Naive B cell (primary cell): ENCODE results near the gene ZKSCAN3. TPM values are rescaled to one million over a fixed set of nuclear protein-coding genes. Genes with fewer than 3 reads are reported as not detected.
"Not testable (repeated sequence)": the region's sequence is repeated elsewhere in the genome, so short reads cannot be mapped to it uniquely, and the experiment has no call there.

ENCODE experiments used
- ATAC-seq, 2 donors: fragments of 150-1000 bp; cut with Tn5 transposase; 2 replicates each; pipeline ENCODE4 v1.10.0; 2021; ENCODE audit warnings: low read depth in 2 of 2, mild to moderate bottlenecking in 2 of 2, moderate library complexity in 2 of 2
- DNase-seq: peaks from one replicate; pipeline ENCODE4 v3.0.0; 2022
- H3K27ac Mint-ChIP-seq, 6 donors: one replicate each; pipeline ENCODE4 v1.8.0; 2020 to 2022; ENCODE audit warnings: mild to moderate bottlenecking in 6 of 6, mixed read lengths in 6 of 6, moderate library complexity in 5 of 6, inconsistent platforms in 2 of 6
- H3K27me3 Mint-ChIP-seq, 3 donors: one replicate each; pipeline ENCODE4 v1.8.0; 2021 to 2022; ENCODE audit warnings: mixed read lengths in 3 of 3, mild to moderate bottlenecking in 1 of 3
- H3K36me3 Mint-ChIP-seq, 2 donors: one replicate each; pipeline ENCODE4 v1.8.0; 2020 to 2022; ENCODE audit warnings: mixed read lengths in 2 of 2, inconsistent platforms in 1 of 2, mild to moderate bottlenecking in 1 of 2
- H3K4me1 Mint-ChIP-seq, 3 donors: one replicate each; pipeline ENCODE4 v1.8.0; 2020 to 2022; ENCODE audit warnings: mixed read lengths in 3 of 3, inconsistent platforms in 1 of 3, mild to moderate bottlenecking in 1 of 3, moderate library complexity in 1 of 3
- H3K4me3 Mint-ChIP-seq, 8 donors: one replicate each; pipeline ENCODE4 v1.8.0; 2020 to 2022; ENCODE audit warnings: mild to moderate bottlenecking in 8 of 8, mixed read lengths in 8 of 8, moderate library complexity in 8 of 8, inconsistent platforms in 2 of 8
- H3K9me3 Mint-ChIP-seq, 7 donors: one replicate each; pipeline ENCODE4 v1.8.0; 2020 to 2022; ENCODE audit warnings: mixed read lengths in 7 of 7, mild to moderate bottlenecking in 5 of 7, inconsistent platforms in 2 of 7, moderate library complexity in 1 of 7
- polyA plus RNA-seq, 6 donors: library from polyadenylated mRNA; unstranded; fragments of 300-500 nt; fragmentation: Illumina TruSeq; gene quantifications; one replicate each; pipeline ENCODE4 v1.2.3, GENCODE V29; 2021; ENCODE audit warnings: low read depth in 6 of 6

ZKSCAN3 gene
- polyA plus RNA-seq, 6 donors from 2014 or later, result 0.80 to 4.8 (median 3.4) TPM

DNA sequence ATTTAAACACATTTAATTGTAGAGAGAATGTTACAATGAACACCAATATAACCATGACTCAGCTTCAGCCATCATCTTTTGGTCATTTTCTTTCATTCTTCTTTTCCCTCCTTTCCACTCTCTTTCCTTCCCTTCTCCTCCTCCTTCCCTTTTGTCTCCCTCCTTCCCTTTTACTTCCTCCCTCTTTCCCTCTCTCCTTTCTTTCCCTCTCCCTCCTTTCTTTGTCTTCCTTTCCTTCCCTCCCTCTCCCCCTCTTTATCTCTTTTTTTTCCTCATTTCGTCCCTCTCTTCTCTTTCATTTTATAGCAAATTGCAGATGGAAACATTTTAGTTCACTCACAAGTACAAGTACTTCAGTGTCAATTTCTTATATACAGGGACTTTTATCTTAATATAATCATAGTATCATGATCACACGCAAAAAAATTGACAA, 1.8 kb downstream of the ZKSCAN3 start:
- no peak for DNase-seq
- no peaks in the 10 kb centered on the region for H3K36me3 Mint-ChIP-seq
- H3K9me3 Mint-ChIP-seq, result no peaks in the 10 kb centered on the region
- peak overlapping the region in 3 of 6 donors; percentile 16 to 91 (median 78) for H3K27ac Mint-ChIP-seq
- ATAC-seq, result no peak
- H3K27me3 Mint-ChIP-seq, result peaks cover 0 to 11% (median 0%) of the 10 kb centered on the region in 3 donors
- H3K4me1 Mint-ChIP-seq, result peaks cover 39 to 56% (median 46%) of the 10 kb centered on the region in 3 donors
- H3K4me3 Mint-ChIP-seq, result peak overlapping the region in 6 of 8 donors; percentile 7 to 99 (median 98)

DNA sequence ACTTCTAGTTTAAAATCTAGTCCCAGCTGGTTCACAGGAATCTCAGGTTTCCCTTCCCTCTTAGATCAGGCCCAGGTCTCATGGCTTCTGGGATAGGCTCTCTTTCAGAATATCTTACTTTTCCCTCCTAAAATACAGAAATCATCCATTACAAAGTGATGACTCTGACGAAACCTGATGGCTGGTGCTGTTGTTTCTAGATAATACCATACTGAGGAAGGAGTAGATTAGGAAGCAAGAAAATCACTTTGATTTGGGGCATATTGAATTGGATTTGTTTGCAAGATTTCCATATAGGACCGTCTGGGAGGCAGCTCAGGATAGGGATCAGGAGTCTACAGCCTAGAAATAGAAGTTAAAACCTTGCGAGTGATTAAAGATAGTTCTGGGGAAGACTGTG, 3.6 kb downstream of the ZKSCAN3 start:
- no peaks in the 10 kb centered on the region for H3K36me3 Mint-ChIP-seq
- DNase-seq (no peak), ATAC-seq (no peak)
- H3K4me3 Mint-ChIP-seq, result peak overlapping the region in 1 of 8 donors; percentile 85
- no peaks in the 10 kb centered on the region for H3K27me3 Mint-ChIP-seq
- peaks cover 39 to 59% (median 48%) of the 10 kb centered on the region in 3 donors for H3K4me1 Mint-ChIP-seq
- no peaks in the 10 kb centered on the region for H3K9me3 Mint-ChIP-seq
- no peak overlapping the region for H3K27ac Mint-ChIP-seq

DNA sequence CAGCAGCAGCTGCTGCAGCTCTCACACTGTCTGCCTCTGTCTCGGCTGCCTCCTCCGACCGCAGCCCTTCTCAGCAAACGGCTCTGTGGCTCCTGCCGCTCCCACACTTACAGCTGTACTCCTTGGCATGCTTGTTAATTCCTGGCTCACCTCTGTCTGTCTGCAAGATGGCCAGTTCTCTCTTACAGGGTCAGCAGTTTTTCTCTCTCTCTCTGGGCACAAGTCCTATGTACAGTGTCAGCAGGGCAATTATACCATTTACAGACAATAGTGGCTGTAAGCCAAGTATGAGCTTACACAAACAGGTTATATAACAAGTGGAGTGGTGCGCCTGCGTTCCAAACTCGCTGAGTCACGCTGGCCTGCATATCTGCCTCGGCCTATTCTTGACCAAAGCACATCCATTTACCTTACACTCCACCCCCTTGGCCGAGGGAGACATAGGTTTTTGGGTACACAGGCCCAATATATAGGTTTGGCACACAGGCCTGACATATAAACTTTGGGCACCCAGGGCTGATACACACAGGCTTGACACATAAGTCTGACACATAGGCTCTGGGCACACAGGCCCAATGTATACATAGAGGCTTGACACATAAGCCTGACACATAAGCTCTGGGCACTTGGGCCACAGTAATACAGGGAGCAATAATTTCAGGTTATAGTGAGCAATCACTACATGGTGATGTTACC, 4.4 kb downstream of the ZKSCAN3 start:
- H3K4me1 Mint-ChIP-seq, result peaks cover 39 to 59% (median 48%) of the 10 kb centered on the region in 3 donors
- peak overlapping the region in 2 of 6 donors; percentile 62 to 71 for H3K27ac Mint-ChIP-seq
- H3K4me3 Mint-ChIP-seq, result peak overlapping the region in 1 of 8 donors; percentile 85
- no peaks in the 10 kb centered on the region for H3K27me3 Mint-ChIP-seq
- ATAC-seq, result no peak
- DNase-seq, result no peak
- H3K9me3 Mint-ChIP-seq, result no peaks in the 10 kb centered on the region
- no peaks in the 10 kb centered on the region for H3K36me3 Mint-ChIP-seq

DNA sequence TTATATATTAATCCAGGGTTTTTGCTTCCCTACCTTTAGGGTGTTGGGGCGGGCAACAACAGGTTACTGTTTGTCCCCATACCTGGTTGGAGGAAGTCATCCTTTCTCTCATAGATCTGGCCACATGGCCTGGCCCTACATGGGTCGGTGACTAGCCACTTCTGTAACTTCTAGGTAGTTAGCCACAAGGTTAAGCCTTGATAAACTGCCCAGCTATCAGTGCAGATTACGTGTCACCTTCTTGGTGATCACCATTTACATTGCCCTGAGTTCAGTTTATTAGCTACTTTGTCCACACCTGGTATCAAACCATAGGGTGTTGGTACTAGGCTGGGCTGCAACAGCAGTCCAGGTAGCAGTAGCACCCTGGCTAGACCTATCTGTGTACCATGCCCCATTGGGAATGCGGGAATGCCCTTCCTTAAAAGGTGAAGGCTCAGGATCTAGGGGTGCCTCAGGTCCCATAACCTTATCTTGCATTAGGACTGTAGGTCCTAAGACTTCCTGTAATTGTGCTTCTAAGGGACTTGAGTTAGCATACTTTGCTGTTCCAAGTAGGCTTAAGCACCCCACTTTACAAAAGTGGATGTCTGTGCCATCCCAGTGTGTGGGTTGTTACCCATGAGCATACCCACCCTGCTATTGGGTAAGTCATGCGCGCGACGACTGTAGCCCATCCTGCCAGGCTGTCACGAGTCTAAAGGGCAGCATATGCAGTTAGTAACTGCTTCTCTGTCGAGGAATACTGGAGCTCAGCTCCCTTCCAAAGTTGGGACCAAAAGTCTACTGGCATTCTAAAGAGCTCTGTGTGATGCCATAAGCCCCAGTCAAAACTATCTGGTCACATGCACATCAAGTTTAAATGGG, 5.2 kb downstream of the ZKSCAN3 start:
- H3K27ac Mint-ChIP-seq, result peak overlapping the region in 2 of 6 donors; percentile 39 to 90
- peak overlapping the region in 7 of 8 donors; percentile 25 to 97 (median 86) for H3K4me3 Mint-ChIP-seq
- H3K9me3 Mint-ChIP-seq, result no peaks in the 10 kb centered on the region
- H3K4me1 Mint-ChIP-seq, result peaks cover 32 to 52% (median 43%) of the 10 kb centered on the region in 3 donors
- H3K36me3 Mint-ChIP-seq, result no peaks in the 10 kb centered on the region
- no peak for DNase-seq
- H3K27me3 Mint-ChIP-seq, result no peaks in the 10 kb centered on the region
- no peak for ATAC-seq

DNA sequence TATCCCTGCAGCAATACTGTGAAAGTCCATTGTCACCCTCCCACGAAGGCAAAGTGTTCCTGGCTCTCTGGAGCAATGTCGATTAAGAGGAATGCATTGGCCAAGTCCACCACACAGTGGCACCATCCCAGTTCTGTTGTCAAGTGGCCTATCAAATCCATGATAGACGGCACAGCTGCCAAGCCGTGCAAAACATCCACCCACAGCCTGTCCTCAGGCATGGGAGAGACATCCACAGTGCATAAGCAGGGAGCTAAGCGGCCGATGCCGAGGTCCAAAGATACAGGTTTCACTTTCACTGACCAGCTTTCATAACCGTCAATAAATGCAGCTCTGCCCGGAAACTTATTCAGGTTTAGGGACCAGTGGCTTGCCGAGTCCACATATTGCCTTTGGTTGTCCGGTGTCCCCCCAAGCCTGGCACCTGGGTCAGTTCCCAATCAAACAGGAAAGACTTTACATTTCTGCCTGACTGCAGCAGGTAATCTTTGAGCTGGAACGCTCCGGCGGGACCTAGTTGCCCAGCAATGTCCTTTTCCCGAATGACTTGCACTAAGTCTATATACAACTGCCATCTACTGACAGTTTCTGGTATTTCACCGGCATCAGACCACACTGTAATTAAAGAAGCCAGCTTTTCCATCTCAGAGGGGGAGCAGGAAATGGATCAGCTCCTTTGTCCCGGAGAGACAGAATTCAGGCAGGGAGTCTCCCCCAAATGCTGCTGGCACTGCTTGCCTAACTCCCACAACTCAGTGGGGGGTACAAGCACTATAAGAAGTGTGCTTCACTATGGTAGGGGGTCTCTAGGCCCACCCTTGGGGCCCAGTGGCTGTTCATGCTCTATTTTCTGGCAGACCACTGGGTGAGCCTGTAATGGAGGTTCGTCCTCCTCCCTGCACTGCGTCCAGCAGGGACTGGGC, 6.3 kb downstream of the ZKSCAN3 start:
- Mint-ChIP-seq H3K9me3 (no peaks in the 10 kb centered on the region), H3K36me3 (no peaks in the 10 kb centered on the region), H3K27ac (peak overlapping the region; percentile 15 to 90 (median 66)), H3K4me1 (peaks cover 23 to 41% (median 32%) of the 10 kb centered on the region in 3 donors), H3K4me3 (peak overlapping the region; percentile 79 to 97 (median 91)), H3K27me3 (no peaks in the 10 kb centered on the region)
- ATAC-seq (peak; percentile 78 to 83), DNase-seq (peak; percentile 58)

DNA sequence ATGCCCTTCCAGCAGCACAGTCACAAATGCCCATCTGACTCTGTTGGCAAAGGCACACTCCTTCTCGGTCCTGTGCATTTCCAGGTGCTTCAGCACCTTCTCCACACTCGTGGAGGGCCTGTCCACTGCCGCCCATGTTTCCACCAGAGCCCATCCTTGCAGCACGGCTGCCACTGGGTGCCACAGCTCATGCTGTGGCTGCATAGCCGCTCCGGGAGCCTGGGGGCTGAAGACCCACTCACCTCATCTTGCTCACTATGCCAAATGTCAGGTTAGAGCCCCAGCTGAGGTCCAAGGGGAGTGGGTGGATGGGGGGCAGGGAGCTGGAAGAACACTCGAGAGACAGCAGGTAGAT, 6.9 kb downstream of the ZKSCAN3 start:
- H3K36me3 Mint-ChIP-seq, result no peaks in the 10 kb centered on the region
- DNase-seq (no peak), ATAC-seq (no peak)
- no peaks in the 10 kb centered on the region for H3K9me3 Mint-ChIP-seq
- H3K27ac Mint-ChIP-seq, result peak overlapping the region in 1 of 6 donors; percentile 78
- peaks cover 16 to 34% (median 26%) of the 10 kb centered on the region in 3 donors for H3K4me1 Mint-ChIP-seq
- no peaks in the 10 kb centered on the region for H3K27me3 Mint-ChIP-seq
- no peak overlapping the region for H3K4me3 Mint-ChIP-seq

DNA sequence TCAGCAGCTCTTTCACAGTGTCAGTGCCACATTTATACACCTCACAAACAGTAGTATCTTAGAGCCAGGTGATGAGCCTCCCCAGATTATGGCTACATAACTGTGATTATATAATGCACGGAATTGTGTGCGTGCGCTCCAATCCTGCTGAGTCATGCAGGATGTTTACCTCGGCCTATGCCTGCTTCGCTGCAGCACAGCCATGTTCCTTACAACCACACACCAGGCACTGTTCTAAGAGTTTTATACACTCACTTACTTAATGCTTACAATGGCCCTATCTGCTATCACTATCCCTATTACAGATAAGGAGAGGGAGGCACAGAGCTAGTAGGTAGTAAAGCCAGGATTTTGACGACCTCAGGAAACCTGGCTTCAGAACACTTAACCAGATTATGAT, 7.3 kb downstream of the ZKSCAN3 start:
- Mint-ChIP-seq H3K4me3 (peak overlapping the region in 1 of 8 donors; percentile 21), H3K27me3 (no peaks in the 10 kb centered on the region), H3K27ac (no peak overlapping the region), H3K9me3 (no peaks in the 10 kb centered on the region), H3K36me3 (no peaks in the 10 kb centered on the region), H3K4me1 (peaks cover 15 to 31% (median 23%) of the 10 kb centered on the region in 3 donors)
- DNase-seq, result no peak
- no peak for ATAC-seq

DNA sequence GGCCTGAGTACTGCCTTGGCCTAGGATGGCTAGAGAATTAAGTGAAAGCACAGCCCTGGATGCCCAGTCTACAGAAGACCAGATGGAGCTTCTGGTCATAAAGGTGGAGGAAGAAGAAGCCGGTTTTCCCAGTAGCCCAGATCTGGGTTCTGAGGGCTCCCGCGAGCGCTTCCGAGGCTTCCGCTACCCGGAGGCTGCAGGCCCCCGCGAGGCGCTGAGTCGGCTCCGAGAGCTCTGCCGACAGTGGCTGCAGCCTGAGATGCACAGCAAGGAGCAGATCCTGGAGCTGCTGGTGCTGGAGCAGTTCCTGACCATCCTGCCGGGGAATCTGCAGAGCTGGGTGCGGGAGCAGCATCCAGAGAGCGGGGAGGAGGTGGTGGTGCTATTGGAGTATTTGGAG, 9.8 kb downstream of the ZKSCAN3 start:
- H3K9me3 Mint-ChIP-seq, H3K27ac Mint-ChIP-seq, ATAC-seq, DNase-seq, H3K27me3 Mint-ChIP-seq, H3K36me3 Mint-ChIP-seq, H3K4me3 Mint-ChIP-seq: not testable (repeated sequence)
- H3K4me1 Mint-ChIP-seq, result peaks cover 11 to 17% (median 17%) of the 10 kb centered on the region in 3 donors

DNA sequence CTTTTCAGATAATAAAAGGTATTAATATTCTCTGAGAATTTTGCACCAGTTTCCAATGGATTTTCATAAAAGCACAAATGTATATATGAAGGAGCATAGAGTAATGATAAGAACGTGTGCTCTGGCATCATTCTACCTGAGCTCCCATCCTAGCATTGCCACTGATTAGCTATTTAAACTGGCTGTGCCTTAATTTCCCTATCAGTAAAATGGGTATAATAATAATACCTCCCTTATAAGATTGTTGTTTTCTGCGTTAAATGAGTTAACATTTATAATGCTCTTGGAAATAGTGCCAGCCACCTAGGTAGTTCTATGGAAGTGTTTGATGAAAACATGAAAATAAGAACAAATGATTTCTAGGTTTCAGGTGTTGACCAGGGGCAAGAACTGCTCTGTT, 11.2 kb downstream of the ZKSCAN3 start:
- no peak overlapping the region for H3K27ac Mint-ChIP-seq
- peaks cover 4 to 9% (median 7%) of the 10 kb centered on the region in 3 donors for H3K4me1 Mint-ChIP-seq
- DNase-seq (no peak), ATAC-seq (no peak)
- H3K27me3 Mint-ChIP-seq, result no peaks in the 10 kb centered on the region
- H3K36me3 Mint-ChIP-seq, result peaks cover 11 to 13% of the 10 kb centered on the region in 2 donors
- no peaks in the 10 kb centered on the region for H3K9me3 Mint-ChIP-seq
- no peak overlapping the region for H3K4me3 Mint-ChIP-seq

DNA sequence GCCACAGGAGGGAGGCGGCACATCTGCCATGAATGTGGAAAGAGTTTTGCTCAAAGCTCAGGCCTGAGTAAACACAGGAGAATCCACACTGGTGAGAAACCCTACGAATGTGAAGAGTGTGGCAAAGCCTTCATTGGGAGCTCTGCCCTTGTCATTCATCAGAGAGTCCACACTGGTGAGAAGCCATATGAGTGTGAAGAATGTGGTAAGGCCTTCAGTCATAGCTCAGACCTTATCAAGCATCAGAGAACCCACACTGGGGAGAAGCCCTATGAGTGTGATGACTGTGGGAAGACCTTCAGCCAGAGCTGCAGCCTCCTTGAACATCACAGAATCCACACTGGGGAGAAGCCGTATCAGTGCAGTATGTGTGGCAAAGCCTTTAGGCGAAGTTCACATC, 15.8 kb downstream of the ZKSCAN3 start:
- H3K4me1 Mint-ChIP-seq, result peaks cover 3 to 11% (median 7%) of the 10 kb centered on the region in 3 donors
- H3K4me3 Mint-ChIP-seq, result peak overlapping the region in 1 of 8 donors; percentile 40
- peaks cover 15 to 18% of the 10 kb centered on the region in 2 donors for H3K36me3 Mint-ChIP-seq
- not testable (repeated sequence) for DNase-seq, H3K27me3 Mint-ChIP-seq, H3K9me3 Mint-ChIP-seq, ATAC-seq
- H3K27ac Mint-ChIP-seq, result peak overlapping the region in 1 of 6 donors; percentile 37

DNA sequence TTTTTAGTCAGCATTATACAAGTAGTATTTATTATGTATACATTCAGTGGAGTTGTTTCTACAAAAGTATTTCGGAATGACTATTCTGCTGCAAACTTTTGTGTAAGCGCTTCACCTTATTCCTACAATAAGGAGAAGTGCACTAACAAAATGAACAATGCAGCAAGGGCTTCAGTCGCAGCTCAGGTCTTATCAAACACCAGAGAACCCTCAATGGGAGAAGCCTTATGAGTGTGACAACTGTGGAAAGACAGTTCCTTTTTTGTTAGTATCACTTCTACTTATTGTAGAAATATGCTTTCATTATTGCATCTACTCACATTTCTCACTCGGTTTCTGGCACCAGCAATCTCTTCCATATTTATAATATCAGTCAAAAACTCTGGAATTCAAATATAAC, 18.8 kb downstream of the ZKSCAN3 start:
- Mint-ChIP-seq H3K27ac (peak overlapping the region in 1 of 6 donors; percentile 88), H3K36me3 (peaks cover 15 to 18% of the 10 kb centered on the region in 2 donors), H3K4me1 (peaks cover 6 to 22% (median 16%) of the 10 kb centered on the region in 3 donors), H3K4me3 (no peak overlapping the region), H3K27me3 (no peaks in the 10 kb centered on the region), H3K9me3 (no peaks in the 10 kb centered on the region)
- peak; percentile 86 to 89 for ATAC-seq
- peak; percentile 41 for DNase-seq

DNA sequence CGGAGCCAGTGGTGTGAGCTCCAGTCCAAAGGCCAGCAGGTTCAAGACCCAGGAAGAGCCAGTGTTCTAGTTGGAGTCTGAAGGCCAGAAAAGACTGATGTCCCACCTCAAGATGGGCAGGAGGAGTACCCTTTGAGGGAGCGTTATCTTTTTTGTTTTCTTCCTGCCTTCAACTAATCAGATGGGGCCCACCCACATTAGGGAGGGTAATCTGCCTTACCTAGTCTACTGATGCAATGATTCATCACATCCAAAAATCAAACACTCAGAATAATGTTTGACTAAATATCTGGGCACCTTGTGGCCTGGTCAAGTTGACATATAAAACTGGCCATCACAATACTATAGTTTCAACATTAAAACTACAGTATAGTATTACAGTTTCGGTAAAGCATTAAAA, 19.7 kb downstream of the ZKSCAN3 start:
- Mint-ChIP-seq H3K4me3 (no peak overlapping the region), H3K27me3 (no peaks in the 10 kb centered on the region), H3K4me1 (peaks cover 6 to 22% (median 16%) of the 10 kb centered on the region in 3 donors), H3K27ac (no peak overlapping the region), H3K9me3 (no peaks in the 10 kb centered on the region), H3K36me3 (peaks cover 15 to 18% of the 10 kb centered on the region in 2 donors)
- DNase-seq, result no peak
- ATAC-seq, result no peak

DNA sequence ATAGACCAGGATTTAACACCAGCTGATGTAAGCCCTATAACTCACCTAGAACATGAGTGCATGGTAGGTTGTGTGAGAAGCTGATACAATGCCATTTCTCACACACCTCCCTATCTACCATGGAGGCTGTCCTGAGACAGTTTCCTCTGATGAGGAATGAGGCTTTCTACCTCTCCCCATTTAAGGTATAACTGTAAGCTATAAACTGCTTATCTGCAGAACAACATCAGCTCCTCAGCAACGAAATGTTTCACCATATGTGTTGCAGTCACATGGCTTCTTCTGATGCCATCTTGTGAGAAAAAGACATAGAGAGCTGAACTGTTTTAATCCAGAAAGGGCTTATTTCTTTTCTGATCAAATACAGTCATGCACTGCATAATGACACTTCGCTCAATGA, 20.7 kb downstream of the ZKSCAN3 start:
- H3K9me3 Mint-ChIP-seq, result no peaks in the 10 kb centered on the region
- peaks cover 7 to 12% of the 10 kb centered on the region in 2 donors for H3K36me3 Mint-ChIP-seq
- no peak for ATAC-seq
- H3K4me1 Mint-ChIP-seq, result peaks cover 6 to 22% (median 16%) of the 10 kb centered on the region in 3 donors
- H3K4me3 Mint-ChIP-seq, result no peak overlapping the region
- no peaks in the 10 kb centered on the region for H3K27me3 Mint-ChIP-seq
- no peak overlapping the region for H3K27ac Mint-ChIP-seq
- no peak for DNase-seq
